Activated CD4-positive, alpha-beta memory T cell treated with anti-CD3 and anti-CD28 coated beads for 36 hours (primary cell): ENCODE data around the gene CCL18. TPM values are rescaled to one million over a fixed set of nuclear protein-coding genes. Genes with fewer than 3 reads are reported as not detected.
"Not testable (repeated sequence)": the region's sequence is repeated elsewhere in the genome, so short reads cannot be mapped to it uniquely, and the experiment has no call there.

Experiments used
- CTCF ChIA-PET: fragments of 350-600 bp; sonication (Branson Sonifier 250); formaldehyde crosslinking; loops from one replicate; lab custom pipeline; 2021; ENCODE audit warnings: antibody characterized with exemption, inconsistent platforms; lab: Charles Lee
- POLR2A ChIA-PET: fragments of 350-600 bp; sonication (Branson Sonifier 250); formaldehyde crosslinking; loops from one replicate; lab custom pipeline; 2021; ENCODE audit warnings: antibody characterized with exemption; lab: Charles Lee
- DNase-seq: peaks from one replicate; pipeline ENCODE4 v3.0.0-alpha.2; 2020
- H3K27ac Mint-ChIP-seq: one replicate; pipeline ENCODE4 v1.8.0; 2021; ENCODE audit warnings: mixed read lengths
- H3K27me3 Mint-ChIP-seq: one replicate; pipeline ENCODE4 v1.8.0; 2021; ENCODE audit warnings: mixed read lengths
- H3K36me3 Mint-ChIP-seq: one replicate; pipeline ENCODE4 v1.8.0; 2021; ENCODE audit warnings: mixed read lengths
- H3K4me1 Mint-ChIP-seq: one replicate; pipeline ENCODE4 v1.8.0; 2021; ENCODE audit warnings: low read depth, mixed read lengths
- H3K4me3 Mint-ChIP-seq: one replicate; pipeline ENCODE4 v1.8.0; 2021; ENCODE audit warnings: mild to moderate bottlenecking, mixed read lengths
- H3K9me3 Mint-ChIP-seq: one replicate; pipeline ENCODE4 v1.8.0; 2021; ENCODE audit warnings: mixed read lengths
- intact Hi-C: fragments of 100-400 bp; cut with micrococcal nuclease; formaldehyde crosslinking; loops from one replicate; pipeline ENCODE4 v1.15.1; 2023
- total RNA-seq, 2 experiments: library from RNA; stranded (reverse); gene quantifications; one replicate each; pipeline ENCODE4 v1.2.3, GENCODE V29; 2021

The CCL18 gene
- under 1 TPM in 1 of 2 experiments, not detected in 1; 0.52 TPM for total RNA-seq

GRCh38 chr17:36063786-36064541 lies at the start of gene CCL18:
Gene CCL18, plus strand, starts transcription at chr17:36064272. Its CDS starts 71 bp downstream, at chr17:36064343.
- Mint-ChIP-seq H3K9me3 (no peaks in the 10 kb centered on the region), H3K36me3 (no peaks in the 10 kb centered on the region), H3K27me3 (peaks cover 8% of the 10 kb centered on the region), H3K4me1 (no peaks in the 10 kb centered on the region), H3K4me3 (no peak within 1 kb of the TSS), H3K27ac (no peak within 1 kb of the TSS)
- intact Hi-C loops = no loop called here
- no peak for DNase-seq
- ChIA-PET POLR2A (no interaction called here), CTCF (interaction anchor here (1.2 kb wide), 1 partner anchor 84 kb away, joined by 6 read pairs; no protein-coding TSS in a partner anchor)

- Mint-ChIP-seq H3K4me1 (no peaks in the 10 kb centered on the region), H3K27ac (no peak overlapping the region), H3K27me3 (peaks cover 16% of the 10 kb centered on the region), H3K36me3 (no peaks in the 10 kb centered on the region), H3K9me3 (no peaks in the 10 kb centered on the region), H3K4me3 (no peak overlapping the region)
- intact Hi-C loops = no loop called here
- ChIA-PET CTCF (no interaction called here), POLR2A (no interaction called here)
- no peak for DNase-seq
Observed at GRCh38 chr17:36014946-36015345, 49.1 kb upstream of the CCL18 start.

- H3K4me1 Mint-ChIP-seq, H3K9me3 Mint-ChIP-seq, H3K4me3 Mint-ChIP-seq, DNase-seq, H3K27ac Mint-ChIP-seq, H3K36me3 Mint-ChIP-seq, intact Hi-C loops, POLR2A ChIA-PET: not testable (repeated sequence)
- peaks cover 22% of the 10 kb centered on the region for H3K27me3 Mint-ChIP-seq
- CTCF ChIA-PET = interaction anchor here (0.6 to 1.0 kb wide), 2 partner anchors 41 to 47 kb away, joined by 3 read pairs; no protein-coding TSS in a partner anchor
Observed at GRCh38 chr17:36015895-36016294, 48.2 kb upstream of the CCL18 start.

- Mint-ChIP-seq H3K4me3 (no peak overlapping the region), H3K27me3 (peaks cover 23% of the 10 kb centered on the region), H3K27ac (no peak overlapping the region), H3K9me3 (no peaks in the 10 kb centered on the region), H3K36me3 (no peaks in the 10 kb centered on the region), H3K4me1 (no peaks in the 10 kb centered on the region)
- ChIA-PET CTCF (no interaction called here), POLR2A (no interaction called here)
- intact Hi-C loops = no loop called here
- no peak for DNase-seq
Observed at GRCh38 chr17:36016555-36016954, 47.5 kb upstream of the CCL18 start.

GRCh38 chr17:36017799-36018198 lies 46.3 kb upstream of the CCL18 start, which contains the start of gene CCL23:
Gene CCL23, minus strand, starts transcription at chr17:36017972. Its CDS starts 75 bp downstream, at chr17:36017897.
- Mint-ChIP-seq H3K36me3 (no peaks in the 10 kb centered on the region), H3K4me3 (no peak within 1 kb of the TSS), H3K4me1 (no peaks in the 10 kb centered on the region), H3K9me3 (no peaks in the 10 kb centered on the region), H3K27me3 (peaks cover 34% of the 10 kb centered on the region), H3K27ac (no peak within 1 kb of the TSS)
- no peak for DNase-seq
- ChIA-PET POLR2A (no interaction called here), CTCF (no interaction called here)
- intact Hi-C loops = no loop called here

- Mint-ChIP-seq H3K27me3 (peaks cover 41% of the 10 kb centered on the region), H3K36me3 (no peaks in the 10 kb centered on the region), H3K4me1 (no peaks in the 10 kb centered on the region), H3K9me3 (no peaks in the 10 kb centered on the region), H3K27ac (no peak overlapping the region), H3K4me3 (no peak overlapping the region)
- ChIA-PET POLR2A (no interaction called here), CTCF (no interaction called here)
- no peak for DNase-seq
- intact Hi-C loops = no loop called here
Observed at GRCh38 chr17:36019423-36019822, 44.6 kb upstream of the CCL18 start.

- no peak for DNase-seq
- Mint-ChIP-seq H3K27me3 (peaks cover 47% of the 10 kb centered on the region), H3K4me1 (no peaks in the 10 kb centered on the region), H3K27ac (no peak overlapping the region), H3K36me3 (no peaks in the 10 kb centered on the region), H3K4me3 (no peak overlapping the region), H3K9me3 (no peaks in the 10 kb centered on the region)
- CTCF ChIA-PET = interaction anchor here (1.0 kb wide), 1 partner anchor 48 kb away, joined by 3 read pairs; no protein-coding TSS in a partner anchor
- POLR2A ChIA-PET = no interaction called here
- intact Hi-C loops = no loop called here
Observed at GRCh38 chr17:36024106-36024869, 39.8 kb upstream of the CCL18 start.

- ChIA-PET POLR2A (no interaction called here), CTCF (interaction anchor here (0.9 kb wide), 1 partner anchor 124 kb away, joined by 3 read pairs; no protein-coding TSS in a partner anchor)
- Mint-ChIP-seq H3K27ac (no peak overlapping the region), H3K9me3 (no peaks in the 10 kb centered on the region), H3K4me1 (no peaks in the 10 kb centered on the region), H3K27me3 (peaks cover 29% of the 10 kb centered on the region), H3K36me3 (no peaks in the 10 kb centered on the region), H3K4me3 (no peak overlapping the region)
- DNase-seq = no peak
- intact Hi-C loops = no loop called here
Observed at GRCh38 chr17:36027761-36028160, 36.3 kb upstream of the CCL18 start.

GRCh38 chr17:36030956-36031355 lies 33.1 kb upstream of the CCL18 start:
- no peak for DNase-seq
- Mint-ChIP-seq H3K4me1 (no peaks in the 10 kb centered on the region), H3K9me3 (no peaks in the 10 kb centered on the region), H3K36me3 (no peaks in the 10 kb centered on the region), H3K4me3 (no peak overlapping the region), H3K27ac (no peak overlapping the region), H3K27me3 (peaks cover 20% of the 10 kb centered on the region)
- intact Hi-C loops = no loop called here
- ChIA-PET CTCF (no interaction called here), POLR2A (no interaction called here)

- ChIA-PET POLR2A (no interaction called here), CTCF (no interaction called here)
- Mint-ChIP-seq H3K27me3 (peaks cover 13% of the 10 kb centered on the region), H3K9me3 (no peaks in the 10 kb centered on the region), H3K27ac (no peak overlapping the region), H3K4me1 (no peaks in the 10 kb centered on the region), H3K4me3 (no peak overlapping the region), H3K36me3 (no peaks in the 10 kb centered on the region)
- no peak for DNase-seq
- intact Hi-C loops = no loop called here
Observed at GRCh38 chr17:36034127-36034526, 29.9 kb upstream of the CCL18 start.

GRCh38 chr17:36036235-36036634 lies 27.8 kb upstream of the CCL18 start:
- intact Hi-C loops = no loop called here
- no peaks in the 10 kb centered on the region for H3K9me3 Mint-ChIP-seq
- ChIA-PET POLR2A (no interaction called here), CTCF (no interaction called here)
- peaks cover 7% of the 10 kb centered on the region for H3K27me3 Mint-ChIP-seq
- H3K36me3 Mint-ChIP-seq = no peaks in the 10 kb centered on the region
- no peaks in the 10 kb centered on the region for H3K4me1 Mint-ChIP-seq
- no peak overlapping the region for H3K4me3 Mint-ChIP-seq
- no peak for DNase-seq
- no peak overlapping the region for H3K27ac Mint-ChIP-seq

GRCh38 chr17:36048066-36048465 lies 16.0 kb upstream of the CCL18 start:
- Mint-ChIP-seq H3K9me3 (peaks cover 28% of the 10 kb centered on the region), H3K4me1 (no peaks in the 10 kb centered on the region), H3K27me3 (peaks cover 41% of the 10 kb centered on the region), H3K27ac (no peak overlapping the region), H3K36me3 (peaks cover 5% of the 10 kb centered on the region), H3K4me3 (no peak overlapping the region)
- POLR2A ChIA-PET = no interaction called here
- intact Hi-C loops = no loop called here
- CTCF ChIA-PET = no interaction called here
- DNase-seq = no peak
